GM21717 (cell line): ENCODE results near the gene DKK1.

ENCODE experiments used
- ATAC-seq: cut with Tn5 transposase; IDR thresholded peaks from one replicate; pipeline ENCODE4 v1.9.1; 2021; ENCODE audit warnings: mild to moderate bottlenecking, moderate library complexity; ENCODE audit not compliant: unreplicated experiment

The DKK1 gene, protein sequence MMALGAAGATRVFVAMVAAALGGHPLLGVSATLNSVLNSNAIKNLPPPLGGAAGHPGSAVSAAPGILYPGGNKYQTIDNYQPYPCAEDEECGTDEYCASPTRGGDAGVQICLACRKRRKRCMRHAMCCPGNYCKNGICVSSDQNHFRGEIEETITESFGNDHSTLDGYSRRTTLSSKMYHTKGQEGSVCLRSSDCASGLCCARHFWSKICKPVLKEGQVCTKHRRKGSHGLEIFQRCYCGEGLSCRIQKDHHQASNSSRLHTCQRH

DNA sequence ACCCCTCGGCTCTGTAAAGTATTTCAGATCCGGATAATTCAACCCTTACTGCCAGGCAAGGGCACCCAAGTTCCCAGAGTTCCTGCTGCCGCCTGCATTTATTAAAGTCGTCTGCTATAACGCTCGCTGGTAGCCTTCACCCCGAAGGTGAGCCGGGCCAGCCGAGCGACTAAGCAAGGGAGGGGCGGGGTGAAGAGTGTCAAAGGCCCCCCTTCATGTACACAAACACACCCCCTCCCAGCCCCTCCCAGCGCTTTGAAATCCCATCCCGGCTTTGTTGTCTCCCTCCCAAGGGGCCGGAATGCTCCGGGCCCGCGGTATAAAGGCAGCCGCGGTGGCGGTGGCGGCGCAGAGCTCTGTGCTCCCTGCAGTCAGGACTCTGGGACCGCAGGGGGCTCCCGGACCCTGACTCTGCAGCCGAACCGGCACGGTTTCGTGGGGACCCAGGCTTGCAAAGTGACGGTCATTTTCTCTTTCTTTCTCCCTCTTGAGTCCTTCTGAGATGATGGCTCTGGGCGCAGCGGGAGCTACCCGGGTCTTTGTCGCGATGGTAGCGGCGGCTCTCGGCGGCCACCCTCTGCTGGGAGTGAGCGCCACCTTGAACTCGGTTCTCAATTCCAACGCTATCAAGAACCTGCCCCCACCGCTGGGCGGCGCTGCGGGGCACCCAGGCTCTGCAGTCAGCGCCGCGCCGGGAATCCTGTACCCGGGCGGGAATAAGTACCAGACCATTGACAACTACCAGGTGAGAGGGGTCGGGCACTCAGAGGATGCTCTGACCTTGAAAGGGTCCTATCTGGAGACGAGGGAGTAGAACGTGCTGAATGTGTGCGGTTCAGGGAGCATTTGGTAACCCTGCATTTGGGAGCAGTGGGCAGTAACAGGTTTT, at the start of gene DKK1:
Gene DKK1 (plus strand): TSS at position 349 of the 889 bp plus-strand sequence. CDS start 154 bp downstream, at position 503.
- no peak for ATAC-seq

DNA sequence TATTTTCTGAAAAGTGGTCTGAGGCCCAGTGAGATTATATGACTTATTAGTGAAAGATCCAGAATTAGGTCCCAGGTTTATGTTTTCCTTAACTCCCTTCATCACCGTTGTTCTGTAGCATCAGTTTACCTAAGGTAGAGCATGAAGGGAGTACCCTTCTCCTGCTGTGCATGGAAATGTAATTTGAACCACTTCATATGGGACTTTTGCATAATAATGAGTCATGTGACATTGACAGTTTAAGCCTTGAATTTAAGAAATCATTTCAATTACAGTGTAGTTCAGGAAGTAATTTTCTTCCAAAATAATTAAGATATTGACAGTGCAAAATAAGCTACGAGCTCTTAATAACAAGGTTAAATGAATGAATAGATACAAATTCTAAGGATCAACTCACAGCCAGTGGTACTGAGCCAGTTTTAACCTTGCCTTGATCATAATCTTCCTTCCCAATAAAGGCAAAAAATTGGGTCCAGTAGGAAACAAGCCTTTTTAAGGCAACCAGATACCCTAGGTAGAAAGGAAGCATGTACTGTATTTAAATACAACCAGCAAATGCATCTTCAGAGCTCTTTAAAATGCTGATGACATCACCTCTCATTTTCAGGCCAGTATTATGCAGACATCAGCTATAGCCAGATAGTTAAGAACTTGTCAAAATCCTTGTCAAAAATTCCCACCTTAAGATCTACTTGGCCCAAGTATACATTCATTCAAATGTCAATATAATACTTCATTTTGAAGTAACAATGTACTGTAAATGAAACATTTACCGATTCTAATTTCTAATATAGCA, 48.8 kb upstream of the DKK1 start:
- no peak for ATAC-seq

DNA sequence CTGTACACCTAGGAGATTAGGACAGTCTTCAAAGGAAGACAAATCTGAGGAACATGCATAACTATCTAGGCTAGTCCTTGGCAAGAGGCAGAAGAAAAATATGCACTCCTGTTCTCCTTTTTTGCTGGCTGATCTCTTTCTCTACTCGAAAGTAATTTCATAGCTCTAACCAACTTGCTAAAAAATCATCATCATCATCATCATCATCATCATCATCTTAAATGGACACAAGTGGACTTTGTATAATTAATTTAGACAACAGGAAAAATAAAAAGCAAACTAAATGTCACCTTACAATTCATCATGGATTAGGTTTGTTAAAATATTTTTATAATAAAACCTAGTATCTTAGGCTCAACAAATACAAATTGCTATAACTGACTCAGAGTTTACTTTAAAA, 47.2 kb upstream of the DKK1 start:
- no peak for ATAC-seq

DNA sequence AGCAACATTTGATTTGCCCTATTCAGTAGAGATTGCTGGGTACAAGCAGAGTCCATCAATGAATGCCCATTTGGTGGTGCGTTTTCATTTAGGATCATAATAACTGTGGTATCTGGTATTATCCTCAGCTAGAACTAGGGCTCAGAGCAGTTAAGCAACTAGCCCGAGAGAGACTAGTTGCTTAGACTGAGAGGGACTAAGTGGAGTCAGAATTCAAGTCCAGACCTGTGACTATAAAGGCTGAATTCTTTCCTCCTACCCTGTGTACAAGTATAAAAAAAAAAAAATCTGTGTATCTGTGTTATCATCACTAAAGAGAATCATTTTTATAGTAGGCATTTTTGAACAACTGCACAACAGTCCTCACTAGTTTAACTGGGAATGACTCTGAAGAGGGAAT, 45.3 kb upstream of the DKK1 start:
- no peak for ATAC-seq

DNA sequence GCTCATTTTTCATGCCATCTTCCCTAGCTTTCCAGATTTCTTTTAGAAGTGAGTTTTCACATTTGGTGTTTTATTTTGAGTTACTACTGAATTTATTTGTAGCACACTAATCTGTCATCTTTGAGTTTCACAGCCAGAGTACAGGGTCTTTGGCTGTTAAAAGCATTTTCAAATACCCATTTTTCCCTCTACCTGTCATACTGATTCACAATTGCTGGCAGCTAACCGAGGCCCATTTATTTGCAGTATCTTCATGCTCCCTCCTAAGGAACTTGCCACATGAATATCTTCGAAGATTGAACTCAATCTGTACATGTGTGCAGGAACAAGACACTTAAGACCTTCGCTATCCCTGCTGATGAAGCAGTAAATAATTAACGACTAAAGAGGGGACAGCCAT, 44.8 kb upstream of the DKK1 start:
- ATAC-seq = no peak

DNA sequence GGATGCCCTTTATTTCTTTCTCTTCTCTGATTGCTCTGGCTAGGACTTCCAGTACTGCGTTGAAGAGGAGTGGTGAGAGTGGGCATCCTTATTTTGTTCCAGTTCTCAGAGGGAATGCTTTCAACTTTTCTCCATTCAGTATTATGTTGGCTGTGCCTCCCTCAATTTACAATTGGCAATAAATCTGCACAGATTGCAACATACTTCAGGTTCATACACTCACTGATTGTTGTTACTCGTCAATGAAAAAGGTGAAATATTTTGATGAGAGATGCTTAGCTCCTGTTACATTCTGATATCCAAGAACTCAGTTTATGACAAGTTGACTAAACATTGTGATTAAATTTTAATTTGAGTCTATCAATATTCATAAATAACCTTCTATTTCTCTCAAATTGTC, 37.9 kb upstream of the DKK1 start:
- ATAC-seq = no peak

DNA sequence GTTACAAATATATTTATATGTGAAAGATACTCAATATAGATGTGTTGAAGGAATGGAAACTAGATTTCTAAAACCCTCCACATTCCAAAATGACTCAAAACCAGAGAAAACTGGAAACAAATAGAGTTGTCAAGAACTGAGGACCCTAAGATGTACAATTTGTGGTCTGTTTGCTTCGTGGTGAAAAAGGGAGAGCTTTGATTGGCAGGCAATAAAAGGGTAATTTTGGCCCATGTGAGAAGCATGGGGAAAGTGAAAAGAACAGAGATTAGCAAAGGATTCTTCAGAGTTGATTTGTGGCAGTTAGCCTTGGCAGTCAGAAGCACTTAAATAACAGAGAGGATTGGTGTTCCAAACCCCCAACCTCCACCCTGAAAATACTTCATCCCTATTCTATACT, 37.1 kb upstream of the DKK1 start:
- no peak for ATAC-seq

DNA sequence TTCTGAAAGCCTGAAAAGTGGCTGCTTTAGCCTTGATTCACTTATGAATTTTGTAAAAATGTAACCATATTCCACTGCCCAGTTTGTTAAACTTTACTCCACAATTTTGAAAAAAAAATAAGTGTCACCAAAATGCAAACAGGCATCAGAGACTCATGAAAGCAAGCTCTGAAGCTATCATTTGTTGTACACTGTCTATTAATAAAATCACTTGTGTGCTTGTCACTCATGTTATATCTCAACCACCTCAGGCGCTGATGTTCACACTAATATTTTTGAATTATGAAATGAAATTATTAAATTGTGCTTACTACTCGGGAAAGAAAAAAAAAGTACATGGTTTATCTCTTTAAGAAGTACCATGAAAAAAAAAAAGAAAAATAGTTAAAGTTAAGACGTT, 34.5 kb upstream of the DKK1 start:
- ATAC-seq = no peak

DNA sequence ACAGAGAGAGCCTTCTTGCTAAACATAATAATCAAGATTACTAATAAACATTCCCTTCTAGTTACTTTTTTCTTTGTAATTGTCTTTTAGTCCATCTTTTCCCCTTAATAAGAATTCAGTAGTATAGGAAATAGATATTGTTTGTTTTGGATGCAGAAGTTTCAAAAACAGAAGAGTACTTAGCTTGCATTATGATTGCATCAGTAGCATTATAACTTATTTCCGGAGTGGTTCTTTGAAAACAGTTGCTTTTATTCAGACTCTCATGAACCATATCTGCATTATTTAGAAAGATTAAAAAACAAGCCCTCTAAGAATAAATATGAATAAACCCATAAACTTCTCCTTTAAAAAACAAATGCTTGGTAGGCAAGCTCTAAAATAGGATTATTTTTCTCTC, 34.0 kb upstream of the DKK1 start:
- no peak for ATAC-seq

DNA sequence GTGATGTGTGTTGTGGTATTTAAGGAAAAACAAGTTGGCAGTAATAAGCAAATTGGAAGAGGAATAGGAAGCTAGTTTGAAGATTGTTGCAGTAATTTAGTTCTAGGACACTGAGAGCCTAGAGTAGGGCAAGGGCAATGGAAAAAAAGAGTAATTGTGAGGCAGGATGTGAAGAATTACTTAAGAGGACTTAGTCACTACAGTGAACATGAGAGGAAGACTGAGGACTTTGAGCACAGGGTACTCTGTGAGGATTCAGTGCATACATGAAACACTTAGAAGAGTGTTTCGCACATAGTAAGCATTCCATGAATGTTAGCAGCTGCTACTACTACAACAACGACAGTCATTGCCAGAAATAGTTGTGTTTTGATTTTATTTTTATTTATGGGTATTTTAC, 30.9 kb upstream of the DKK1 start:
- ATAC-seq = no peak

DNA sequence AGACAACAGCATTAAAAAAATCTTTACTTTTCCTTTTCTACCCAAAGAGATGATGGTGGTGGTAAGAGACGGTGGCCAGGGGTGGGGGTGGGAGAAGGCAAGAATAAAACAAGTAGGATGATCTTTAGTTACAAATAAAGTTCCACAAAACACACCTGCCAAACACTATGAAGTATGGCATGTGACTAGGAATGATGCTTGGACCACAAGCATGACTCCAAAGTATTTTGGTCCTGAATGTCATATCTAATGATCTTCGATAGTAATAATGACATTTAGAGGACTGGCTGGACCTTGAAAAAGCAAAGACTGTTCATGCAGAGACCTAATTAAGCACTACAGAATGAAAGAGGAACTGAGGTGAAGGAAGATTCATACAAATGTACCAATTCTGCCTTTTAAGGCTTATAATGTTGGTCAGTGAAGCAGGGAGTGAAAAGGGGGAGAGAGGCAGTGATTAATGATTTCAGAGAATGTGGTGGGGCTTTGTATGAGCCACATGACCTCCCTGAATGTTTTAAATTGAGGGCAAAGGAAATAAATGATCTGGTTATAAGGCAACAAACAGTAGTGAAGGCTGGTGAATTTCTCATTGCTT, 29.6 kb upstream of the DKK1 start:
- no peak for ATAC-seq

DNA sequence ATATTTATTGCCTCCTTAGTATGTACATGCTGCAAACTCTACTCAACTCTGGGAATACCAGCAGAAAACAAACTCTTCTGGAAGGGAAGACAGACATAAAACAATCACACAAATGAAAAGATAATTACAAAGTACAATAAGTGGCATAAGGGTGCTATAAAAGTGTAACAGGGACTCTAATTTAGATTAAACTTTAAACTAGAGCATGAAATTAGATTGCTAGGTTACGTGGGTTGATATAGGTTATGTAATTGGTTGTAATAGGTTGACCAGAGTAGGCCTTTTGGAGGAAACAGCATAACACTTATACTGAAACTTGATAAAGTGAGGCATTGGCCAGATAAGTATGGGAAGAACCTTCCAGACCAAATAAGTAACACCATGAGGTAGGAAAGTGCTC, 26.2 kb upstream of the DKK1 start:
- ATAC-seq = no peak

DNA sequence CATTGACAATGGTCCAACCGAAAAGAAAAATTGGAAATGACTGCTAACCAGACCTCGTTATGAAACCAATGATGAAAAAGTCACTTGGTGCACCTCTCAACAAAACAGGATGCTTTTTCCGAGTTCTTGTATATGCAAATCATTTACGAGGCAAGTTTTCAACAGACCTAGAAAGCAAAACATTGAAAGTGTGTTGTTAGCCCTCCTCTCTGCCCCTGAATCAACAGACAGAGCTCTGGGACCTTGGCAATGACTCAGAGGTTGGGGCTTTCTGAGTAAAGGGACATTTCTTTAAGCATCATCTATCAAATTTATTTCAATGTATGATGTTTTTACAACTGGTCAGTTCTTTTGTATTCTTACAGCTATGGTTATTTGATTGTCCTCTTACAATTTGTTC, 16.3 kb upstream of the DKK1 start:
- peak; percentile 72 for ATAC-seq

DNA sequence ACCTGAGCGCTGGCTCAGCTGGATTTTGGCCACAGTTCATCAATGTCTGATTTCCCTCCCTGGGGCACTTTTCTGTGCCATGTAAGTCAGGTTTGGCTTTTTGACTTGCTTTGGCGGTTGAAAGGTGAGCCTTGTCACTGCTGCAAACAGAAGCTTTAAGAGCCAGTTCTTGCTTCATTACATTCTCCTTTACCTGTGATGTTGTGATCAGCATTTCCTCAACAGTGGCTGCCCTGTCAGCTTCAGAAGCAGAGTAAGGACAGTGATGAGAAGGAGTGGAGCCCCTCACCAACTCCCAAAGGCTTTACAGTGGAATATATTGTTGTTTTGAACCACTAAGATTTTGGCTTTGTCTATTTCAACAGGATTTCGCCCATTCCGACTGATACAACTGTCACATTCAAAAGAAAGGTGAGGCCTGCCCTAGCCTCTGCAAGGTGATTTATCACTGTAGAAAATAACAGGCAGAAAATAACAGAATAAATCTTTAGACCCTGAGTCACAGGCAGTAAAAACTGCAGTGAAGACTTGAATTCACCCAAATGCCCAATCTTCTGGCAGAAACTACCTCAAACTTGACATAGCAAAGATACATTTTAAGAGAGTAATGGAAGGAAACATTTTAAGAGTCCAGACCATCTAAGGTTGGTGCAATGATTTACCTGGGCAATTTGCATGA, 13.3 kb upstream of the DKK1 start:
- no peak for ATAC-seq

DNA sequence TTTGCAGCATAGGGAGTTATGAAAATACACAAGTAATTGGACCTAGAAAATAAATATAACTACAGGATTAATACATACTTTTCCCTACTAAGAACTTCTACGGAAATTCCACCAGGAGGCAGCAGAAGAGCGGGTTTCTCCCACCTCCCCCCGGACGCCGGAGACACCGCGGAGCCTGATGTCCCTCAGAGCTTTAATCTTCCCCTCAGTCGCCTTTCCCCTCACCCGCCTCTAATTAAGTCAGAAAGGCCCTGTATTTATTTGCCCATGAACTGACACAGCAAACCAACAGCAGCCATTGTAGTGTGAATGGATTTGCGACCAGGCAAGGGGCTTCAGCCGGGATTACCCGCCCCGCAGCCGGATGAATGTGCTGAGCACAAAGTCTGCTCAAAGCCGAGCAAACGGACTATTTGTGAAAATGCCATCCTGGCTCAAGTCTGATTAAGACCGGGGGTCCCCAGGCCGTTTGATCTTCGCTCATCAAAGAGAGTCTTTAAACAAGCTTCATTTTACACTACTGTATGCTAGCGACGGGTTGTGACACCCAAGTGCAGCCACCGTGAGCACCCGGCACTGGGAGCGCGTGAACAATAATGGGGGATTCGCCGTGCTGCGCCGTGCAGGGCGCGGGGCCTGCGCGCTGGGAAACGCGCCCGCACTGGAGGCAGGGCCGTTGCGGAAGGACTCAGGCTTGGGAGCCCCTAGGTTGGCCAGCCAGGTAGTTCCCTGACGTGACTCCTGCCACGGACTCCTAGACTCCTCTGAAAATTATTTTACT, 5.6 kb upstream of the DKK1 start:
- peak; percentile 81 for ATAC-seq

DNA sequence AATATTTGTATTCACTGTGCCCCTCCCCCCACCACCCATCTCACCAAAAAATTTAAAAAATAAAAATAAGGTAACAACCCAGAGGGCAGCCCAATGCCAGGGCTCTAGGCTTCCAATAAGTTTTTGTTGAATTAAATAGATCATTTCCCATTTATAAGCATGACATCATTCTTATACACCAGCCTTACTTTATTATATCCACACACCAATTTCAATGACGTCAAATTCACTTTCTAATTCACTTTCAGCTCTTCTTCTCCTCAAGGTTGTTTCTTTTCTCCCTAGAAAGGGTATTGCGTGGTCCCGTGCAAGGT, 1.2 kb upstream of the DKK1 start:
- no peak for ATAC-seq

DNA sequence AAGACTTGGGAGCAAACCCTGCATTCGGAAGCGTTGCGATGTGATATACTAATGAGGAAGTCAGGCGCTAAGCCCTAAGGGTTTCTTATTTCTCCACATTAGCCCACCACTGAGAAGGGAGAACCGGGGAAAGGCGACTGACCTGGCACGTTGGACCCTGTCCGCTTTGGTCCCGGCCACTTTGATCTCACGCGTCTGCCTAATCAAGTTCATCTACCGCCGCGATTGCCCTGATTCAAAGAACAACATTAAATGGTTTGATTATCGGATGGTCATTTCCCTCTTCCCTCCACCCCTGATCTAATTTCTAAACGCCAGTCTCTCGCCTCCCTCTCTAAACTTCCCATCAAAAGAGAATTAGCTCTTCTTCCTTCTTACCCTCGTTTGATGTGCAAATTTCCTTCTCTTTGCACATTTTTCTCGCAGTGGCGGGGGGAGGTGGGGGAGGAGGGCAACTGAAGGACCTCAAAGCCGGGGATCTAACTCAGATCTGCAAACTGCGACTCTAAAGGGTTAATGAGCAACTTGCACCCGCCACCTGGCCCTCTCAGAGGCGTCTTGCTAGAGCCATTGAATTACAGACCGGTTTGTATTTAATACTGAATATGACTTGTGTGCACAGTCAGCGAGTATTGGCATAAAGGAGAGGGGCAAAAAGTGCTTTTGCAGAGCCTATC, 687 bp upstream of the DKK1 start:
- ATAC-seq = no peak

DNA sequence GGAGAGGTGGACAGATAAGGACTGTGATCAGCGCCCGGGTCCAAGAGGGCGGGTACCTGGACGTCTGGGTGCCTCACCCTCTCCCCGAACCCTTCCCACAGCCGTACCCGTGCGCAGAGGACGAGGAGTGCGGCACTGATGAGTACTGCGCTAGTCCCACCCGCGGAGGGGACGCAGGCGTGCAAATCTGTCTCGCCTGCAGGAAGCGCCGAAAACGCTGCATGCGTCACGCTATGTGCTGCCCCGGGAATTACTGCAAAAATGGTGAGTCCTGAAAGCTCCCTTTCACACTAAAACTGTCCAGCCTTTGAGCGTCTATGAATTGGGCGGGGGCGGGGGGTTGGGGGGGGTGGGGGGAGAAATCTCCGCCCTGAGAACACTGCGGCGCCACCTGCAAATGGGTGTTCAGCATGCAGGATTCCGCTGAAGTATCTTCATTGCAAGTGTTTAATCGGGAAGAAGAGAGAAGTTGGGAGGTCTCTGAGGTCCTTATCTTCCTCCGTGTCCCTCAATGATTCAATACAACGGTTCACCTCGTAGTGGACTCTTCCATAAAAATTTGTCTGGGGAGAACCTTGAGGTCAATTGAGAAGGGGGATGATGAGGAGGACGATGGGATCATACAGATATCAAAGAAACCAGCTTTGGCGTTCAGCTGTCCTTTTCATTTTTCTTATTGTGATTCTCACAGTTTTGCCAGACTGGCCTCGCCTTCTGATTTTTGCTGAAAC, 906 bp downstream of the DKK1 start:
- no peak for ATAC-seq

DNA sequence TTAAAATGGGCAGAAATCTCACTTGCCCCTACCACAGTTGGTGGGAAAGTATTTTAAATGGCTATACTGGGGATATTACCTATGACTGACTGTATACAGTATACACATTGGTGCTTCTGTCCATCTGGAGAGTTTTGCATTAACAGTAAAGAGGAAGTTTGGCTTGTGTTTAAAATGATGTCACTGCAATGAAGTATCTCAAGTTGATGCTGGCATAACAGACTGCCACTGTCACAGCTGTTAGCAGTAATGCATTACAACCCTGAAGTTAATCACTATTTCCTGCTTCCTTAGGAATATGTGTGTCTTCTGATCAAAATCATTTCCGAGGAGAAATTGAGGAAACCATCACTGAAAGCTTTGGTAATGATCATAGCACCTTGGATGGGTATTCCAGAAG, 1.9 kb downstream of the DKK1 start:
- ATAC-seq = no peak
